HepG2 (cell line): Measurements from ENCODE around the gene SELENOS. TPM values are rescaled to one million over a fixed set of nuclear protein-coding genes. Genes with fewer than 3 reads are reported as not detected.
A peak's percentile ranks its signal among the peaks of the same experiment; 100 is the strongest.

Source experiments
- BCL6 ChIP-seq: IDR thresholded peaks from 2 replicates; pipeline ENCODE4 v1.6.1; 2016; ENCODE audit warnings: missing genetic modification reagents, missing compliant biosample characterization
- CENPBD1 ChIP-seq: sonication (generic); formaldehyde crosslinking; IDR thresholded peaks from 2 replicates; pipeline ENCODE4 v1.8.0; 2022; ENCODE audit warnings: missing genetic modification reagents, low read depth, mild to moderate bottlenecking, borderline replicate concordance
- HMGXB4 ChIP-seq, 2 experiments: sonication (generic) in 1 of 2; formaldehyde crosslinking in 1 of 2; IDR thresholded peaks; 2 replicates each; pipeline versions ENCODE4 v1.4.0 to v1.6.1; 2018 to 2020; ENCODE audit warnings: missing genetic modification reagents in 2 of 2, borderline replicate concordance in 1 of 2, low read depth in 1 of 2, mild to moderate bottlenecking in 1 of 2, missing biosample characterization in 1 of 2
- MIXL1 ChIP-seq: IDR thresholded peaks from 2 replicates; pipeline ENCODE4 v1.6.1; 2016
- PCBP2 ChIP-seq: fragments of 200-400 bp; formaldehyde crosslinking; optimal IDR thresholded peaks from 2 replicates; pipeline ENCODE3; 2018; ENCODE audit warnings: low read length, low read depth; ENCODE audit not compliant: poor library complexity, severe bottlenecking
- PITX1 ChIP-seq: sonication (generic); formaldehyde crosslinking; IDR thresholded peaks from 2 replicates; pipeline ENCODE4 v1.5.1; 2020; ENCODE audit warnings: mild to moderate bottlenecking, missing genetic modification reagents
- SMC3 ChIP-seq: IDR thresholded peaks from 2 replicates; pipeline ENCODE4 v1.6.1; 2011; ENCODE audit warnings: low read length, improper control_type of control experiment
- STAG1 ChIP-seq: sonication (generic); formaldehyde crosslinking; IDR thresholded peaks from 2 replicates; pipeline ENCODE4 v1.4.0; 2020; ENCODE audit warnings: missing genetic modification reagents
- TEAD3 ChIP-seq: optimal IDR thresholded peaks from 2 replicates; pipeline ENCODE3; 2016; ENCODE audit warnings: borderline replicate concordance
- TGIF2 ChIP-seq: IDR thresholded peaks from 2 replicates; pipeline ENCODE4 v1.6.1; 2016; ENCODE audit warnings: control low read depth, missing compliant biosample characterization
- TSC22D2 ChIP-seq: sonication (generic); formaldehyde crosslinking; IDR thresholded peaks from 2 replicates; pipeline ENCODE4 v1.5.1; 2020; ENCODE audit warnings: missing genetic modification reagents, mild to moderate bottlenecking, borderline replicate concordance
- ZNF770 ChIP-seq: sonication (generic); formaldehyde crosslinking; IDR thresholded peaks from 2 replicates; pipeline ENCODE4 v1.5.0; 2020; ENCODE audit warnings: mild to moderate bottlenecking, missing genetic modification reagents
- polyA plus RNA-seq, 8 experiments: library from polyadenylated mRNA; depleted of rRNA in 3 of 8; stranded (reverse) in 7 of 8; unstranded in 1 of 8; fragments of >200 nt; fragmentation: Illumina TruSeq in 4 of 8; extraction: Trizol in 4 of 8; gene quantifications; 2 replicates each; pipeline versions ENCODE4 v1.2.1 to v1.2.3, GENCODE V29; 2011 to 2016; ENCODE audit warnings: low read depth in 4 of 8, missing spikeins in 1 of 8, mixed read lengths in 1 of 8; ENCODE audit not compliant: insufficient read depth in 1 of 8
- total RNA-seq, 5 experiments: library from RNA; depleted of rRNA; stranded (reverse); fragments of >200 nt; fragmentation: Illumina TruSeq; extraction: Trizol; gene quantifications; 2 replicates each; pipeline ENCODE4 v1.2.3, GENCODE V29; 2016; ENCODE audit warnings: low read depth in 1 of 5

SELENOS gene
- total and polyA plus RNA-seq, 2 of the 13 experiments (the other 11 are each of a cell fraction or from before 2014, with no cell fraction given) = 63.0 to 66.1 TPM

- TF ChIP-seq PITX1 (CRISPR knock-in tag) (peak; percentile 60; the same call in 1 of the 2 replicates), MIXL1 (peak; percentile 63; the same call in 1 of the 2 replicates), SMC3 (peak; percentile 85), HMGXB4 (CRISPR knock-in tag; IDR thresholded peaks at IDR 0.05; ENCODE audit: borderline replicate concordance in 1 of 2, low read depth in 1 of 2) (peak in 1 of 2 experiments; percentile 24; a peak in 1 of 4 replicates), ZNF770 (no peak), CENPBD1 (CRISPR knock-in tag) (no peak), PCBP2 (no peak), TGIF2 (no peak), STAG1 (CRISPR knock-in tag) (peak; percentile 96), TEAD3 (CRISPR knock-in tag) (peak; percentile 18), BCL6 (CRISPR knock-in tag) (0 out of 2 replicates have a peak, but pooled peaks have one; percentile 6), TSC22D2 (CRISPR knock-in tag) (no peak)
Observed at GRCh38 chr15:101258238-101259144, 18.8 kb downstream of the SELENOS start (continued).
